Suprapubic skin (tissue), 4 donors: ENCODE measurements around the gene GBP1. TPM values are rescaled to one million over a fixed set of nuclear protein-coding genes. Genes with fewer than 3 reads are reported as not detected.

ENCODE experiments used
- DNase-seq, 2 donors: peaks; one replicate each; pipeline ENCODE4 v3.0.0-alpha.2; 2019; ENCODE audit warnings: low spot score in 2 of 2
- H3K27ac ChIP-seq: fragments of 200-600 bp; sonication (generic); one replicate; pipeline ENCODE4 v1.5.1; 2019
- H3K27me3 ChIP-seq: fragments of 200-600 bp; sonication (generic); one replicate; pipeline ENCODE4 v1.5.1; 2019
- H3K36me3 ChIP-seq: fragments of 200-600 bp; sonication (generic); one replicate; pipeline ENCODE4 v1.5.1; 2019
- H3K4me1 ChIP-seq: fragments of 200-600 bp; sonication (generic); one replicate; pipeline ENCODE4 v1.5.1; 2019
- H3K4me3 ChIP-seq: fragments of 200-600 bp; sonication (generic); one replicate; pipeline ENCODE4 v1.5.1; 2019; ENCODE audit warnings: mild to moderate bottlenecking
- H3K9me3 ChIP-seq: fragments of 200-600 bp; sonication (generic); one replicate; pipeline ENCODE4 v1.5.1; 2019
- CTCF ChIP-seq, 2 donors: fragments of 200-600 bp in 1 of 2; fragments of 450-650 bp in 1 of 2; sonication (generic) in 1 of 2; IDR thresholded peaks; one replicate each; pipeline ENCODE4 v1.5.1; 2016 to 2019; ENCODE audit warnings: antibody characterized with exemption in 2 of 2, mild to moderate bottlenecking in 1 of 2, moderate library complexity in 1 of 2
- EP300 ChIP-seq: sonication (generic); formaldehyde crosslinking; IDR thresholded peaks from one replicate; pipeline ENCODE4 v1.6.1; 2017; ENCODE audit warnings: antibody characterized with exemption
- POLR2A ChIP-seq, 2 donors: fragments of 450-650 bp; IDR thresholded peaks; one replicate each; pipeline ENCODE4 v1.6.1; 2017; ENCODE audit warnings: antibody characterized with exemption in 2 of 2, mild to moderate bottlenecking in 2 of 2, moderate library complexity in 2 of 2
- POLR2AphosphoS5 ChIP-seq, 3 donors: sonication (generic); formaldehyde crosslinking; IDR thresholded peaks; one replicate each; pipeline ENCODE4 v1.6.1; 2017; ENCODE audit warnings: antibody characterized with exemption in 3 of 3
- WGBS: methylation state at CpG from one replicate; pipeline ENCODE4 v1.1.5; 2018; 5-methylcytosine and 5-hydroxymethylcytosine counted together
- total RNA-seq, 4 donors: library from RNA; depleted of rRNA; stranded (reverse); fragments of >200 nt; gene quantifications; one replicate each; pipeline ENCODE4 v1.1.0, GENCODE V29; 2016

Gene GBP1
- total RNA-seq, 4 donors from 2014 or later, result 8.9 to 14.3 (median 11.5) TPM

- Histone ChIP-seq H3K4me1 (peaks cover 7% of the 10 kb centered on the region), H3K27ac (no peak overlapping the region), H3K36me3 (no peaks in the 10 kb centered on the region), H3K4me3 (no peak overlapping the region), H3K9me3 (peaks cover 4% of the 10 kb centered on the region), H3K27me3 (no peaks in the 10 kb centered on the region)
- TF ChIP-seq POLR2A (IDR thresholded peaks at IDR 0.05) (no peak), EP300 (no peak), CTCF (IDR thresholded peaks at IDR 0.05) (no peak), POLR2AphosphoS5 (IDR thresholded peaks at IDR 0.05) (no peak)
- 71% methylated on average over 2 of the region's 2 CpGs for WGBS
- no peak for DNase-seq
Measured at GRCh38 chr1:89044970-89045721, 19.9 kb downstream of the GBP1 start.

GRCh38 chr1:89043940-89044339 lies 21.1 kb downstream of the GBP1 start:
- H3K36me3 ChIP-seq, result no peaks in the 10 kb centered on the region
- peaks cover 4% of the 10 kb centered on the region for H3K9me3 ChIP-seq
- no peaks in the 10 kb centered on the region for H3K27me3 ChIP-seq
- WGBS, result 80% methylated on average over 3 of the region's 5 CpGs
- H3K27ac ChIP-seq, result no peak overlapping the region
- TF ChIP-seq POLR2A (IDR thresholded peaks at IDR 0.05), result no peak
- no peak for TF ChIP-seq EP300
- TF ChIP-seq CTCF (IDR thresholded peaks at IDR 0.05), result no peak
- TF ChIP-seq POLR2AphosphoS5 (IDR thresholded peaks at IDR 0.05), result no peak
- no peak overlapping the region for H3K4me3 ChIP-seq
- DNase-seq, result no peak
- no peaks in the 10 kb centered on the region for H3K4me1 ChIP-seq

GRCh38 chr1:89042491-89042890 lies 22.5 kb downstream of the GBP1 start:
- Histone ChIP-seq H3K4me3 (no peak overlapping the region), H3K4me1 (no peaks in the 10 kb centered on the region), H3K36me3 (no peaks in the 10 kb centered on the region), H3K27ac (no peak overlapping the region), H3K9me3 (peaks cover 4% of the 10 kb centered on the region), H3K27me3 (no peaks in the 10 kb centered on the region)
- WGBS, result 98% methylated on average over 7 of the region's 7 CpGs
- no peak for DNase-seq
- no peak for TF ChIP-seq POLR2AphosphoS5 (IDR thresholded peaks at IDR 0.05)
- TF ChIP-seq CTCF (IDR thresholded peaks at IDR 0.05), result no peak
- TF ChIP-seq POLR2A (IDR thresholded peaks at IDR 0.05), result no peak
- no peak for TF ChIP-seq EP300

GRCh38 chr1:89041721-89042120 lies 23.3 kb downstream of the GBP1 start:
- WGBS, result 98% methylated on average over 1 of the region's 1 CpG
- no peaks in the 10 kb centered on the region for H3K36me3 ChIP-seq
- no peak overlapping the region for H3K27ac ChIP-seq
- no peak for DNase-seq
- no peak for TF ChIP-seq POLR2A (IDR thresholded peaks at IDR 0.05)
- H3K27me3 ChIP-seq, result no peaks in the 10 kb centered on the region
- H3K4me3 ChIP-seq, result no peak overlapping the region
- H3K4me1 ChIP-seq, result no peaks in the 10 kb centered on the region
- peaks cover 4% of the 10 kb centered on the region for H3K9me3 ChIP-seq

GRCh38 chr1:89041119-89041641 lies 23.8 kb downstream of the GBP1 start:
- H3K27ac ChIP-seq, result no peak overlapping the region
- H3K9me3 ChIP-seq, result peaks cover 4% of the 10 kb centered on the region
- DNase-seq, result no peak
- no peaks in the 10 kb centered on the region for H3K36me3 ChIP-seq
- no peak overlapping the region for H3K4me3 ChIP-seq
- no peaks in the 10 kb centered on the region for H3K4me1 ChIP-seq
- TF ChIP-seq CTCF (IDR thresholded peaks at IDR 0.05) (no peak), POLR2A (IDR thresholded peaks at IDR 0.05) (no peak), EP300 (no peak)
- H3K27me3 ChIP-seq, result no peaks in the 10 kb centered on the region
- WGBS, result 81% methylated on average over 3 of the region's 3 CpGs
